ENCODE results near the gene VSX1. TPM values are rescaled to one million over a fixed set of nuclear protein-coding genes. Genes with fewer than 3 reads are reported as not detected.

The VSX1 gene
- polyA plus RNA-seq, 1 donor (not counting 4 experiments of a cell fraction or from before 2014, with no cell fraction given): not detected

- dilution Hi-C loops (cut with MboI; ENCODE audit: extremely low pct_ligation_motif_present, low sequenced_read_pairs): no loop called here
- Histone ChIP-seq H3K4me3 (ENCODE audit: control insufficient read depth in 2 of 3, extremely low read depth in 1 of 3, insufficient read depth in 2 of 3, low read depth in 1 of 3, low read length in 3 of 3) (peak within 1 kb of the TSS; percentile 44 to 68 (median 68)), H3K9me1 (ENCODE audit: control insufficient read depth, extremely low read depth, insufficient read depth, low read length) (no peaks in the 10 kb centered on the region), H3K27me3 (ENCODE audit: control insufficient read depth, extremely low read depth, insufficient read depth, low read length) (peaks cover 34% of the 10 kb centered on the region), H3K36me3 (ENCODE audit: control insufficient read depth in 2 of 2, extremely low read depth in 1 of 2, insufficient read depth in 2 of 2, low read length in 2 of 2) (no peaks in the 10 kb centered on the region), H3K4me2 (ENCODE audit: control insufficient read depth, extremely low read depth, insufficient read depth, low read depth, low read length) (peak within 1 kb of the TSS; percentile 91), H3K9ac (ENCODE audit: control insufficient read depth, extremely low read depth, insufficient read depth, low read length) (peak within 1 kb of the TSS; percentile 73), H2AFZ (ENCODE audit: control insufficient read depth, low read length) (peak within 1 kb of the TSS; percentile 84), H4K20me1 (ENCODE audit: control insufficient read depth, extremely low read depth, insufficient read depth, low read length) (no peaks in the 10 kb centered on the region), H3K4me1 (ENCODE audit: control insufficient read depth, extremely low read depth, insufficient read depth, low read length) (peaks cover 12% of the 10 kb centered on the region), H3K79me2 (ENCODE audit: control insufficient read depth, insufficient read depth, low read length) (no peaks in the 10 kb centered on the region), H3K27ac (ENCODE audit: control insufficient read depth, insufficient read depth, low read length) (peak within 1 kb of the TSS; percentile 26), H3K9me3 (ENCODE audit: control insufficient read depth, low read depth, low read length) (no peaks in the 10 kb centered on the region)
- TF ChIP-seq EZH2 (IDR thresholded peaks at IDR 0.05; ENCODE audit: low read length): no peak
- no peak for TF ChIP-seq CTCF (optimal IDR thresholded peaks at IDR 0.05 in 1 of 3, IDR thresholded peaks at IDR 0.05 in 1 of 3, conservative IDR thresholded peaks at IDR 0.05 in 1 of 3; ENCODE audit: extremely low read depth in 1 of 3, insufficient read depth in 2 of 3, low read length in 3 of 3)
- no peak for DNase-seq (ENCODE audit: low read depth, low spot score)
- no peak for FAIRE-seq
Observed at GRCh38 chr20:25058051-25058846, 23.7 kb downstream of the VSX1 start, which contains the start of gene ACSS1. TSS of gene ACSS1 (minus strand) at chr20:25058139. CDS start at chr20:25058102, 37 bp downstream.

GRCh38 chr20:25057234-25058050 is 24.5 kb downstream of the VSX1 start:
- peaks cover 28% of the 10 kb centered on the region for H3K27me3 ChIP-seq (ENCODE audit: control insufficient read depth, extremely low read depth, insufficient read depth, low read length)
- no peaks in the 10 kb centered on the region for H3K79me2 ChIP-seq (ENCODE audit: control insufficient read depth, insufficient read depth, low read length)
- DNase-seq (ENCODE audit: low read depth, low spot score): no peak
- peak overlapping the region; percentile 26 for H3K27ac ChIP-seq (ENCODE audit: control insufficient read depth, insufficient read depth, low read length)
- H3K4me3 ChIP-seq (ENCODE audit: control insufficient read depth in 2 of 3, extremely low read depth in 1 of 3, insufficient read depth in 2 of 3, low read depth in 1 of 3, low read length in 3 of 3): peak overlapping the region; percentile 44 to 68 (median 68)
- H3K9me1 ChIP-seq (ENCODE audit: control insufficient read depth, extremely low read depth, insufficient read depth, low read length): no peaks in the 10 kb centered on the region
- TF ChIP-seq CTCF (optimal IDR thresholded peaks at IDR 0.05 in 1 of 3, IDR thresholded peaks at IDR 0.05 in 1 of 3, conservative IDR thresholded peaks at IDR 0.05 in 1 of 3; ENCODE audit: extremely low read depth in 1 of 3, insufficient read depth in 2 of 3, low read length in 3 of 3) (no peak), EZH2 (IDR thresholded peaks at IDR 0.05; ENCODE audit: low read length) (no peak)
- peak overlapping the region; percentile 91 for H3K4me2 ChIP-seq (ENCODE audit: control insufficient read depth, extremely low read depth, insufficient read depth, low read depth, low read length)
- H3K9ac ChIP-seq (ENCODE audit: control insufficient read depth, extremely low read depth, insufficient read depth, low read length): peak overlapping the region; percentile 73
- peak overlapping the region; percentile 84 for H2AFZ ChIP-seq (ENCODE audit: control insufficient read depth, low read length)
- H3K4me1 ChIP-seq (ENCODE audit: control insufficient read depth, extremely low read depth, insufficient read depth, low read length): peaks cover 12% of the 10 kb centered on the region
- no peaks in the 10 kb centered on the region for H3K9me3 ChIP-seq (ENCODE audit: control insufficient read depth, low read depth, low read length)
- no peak for FAIRE-seq
- no peaks in the 10 kb centered on the region for H3K36me3 ChIP-seq (ENCODE audit: control insufficient read depth in 2 of 2, extremely low read depth in 1 of 2, insufficient read depth in 2 of 2, low read length in 2 of 2)
- dilution Hi-C loops (cut with MboI; ENCODE audit: extremely low pct_ligation_motif_present, low sequenced_read_pairs): no loop called here
- no peaks in the 10 kb centered on the region for H4K20me1 ChIP-seq (ENCODE audit: control insufficient read depth, extremely low read depth, insufficient read depth, low read length)
